ENCODE results near the gene BTNL3.

GRCh38 chr5:181047288-181047687 lies 58.6 kb downstream of the BTNL3 start:
- TF ChIP-seq CTCF (IDR thresholded peaks at IDR 0.05), result no peak
- TF ChIP-seq POLR2A (IDR thresholded peaks at IDR 0.05; ENCODE audit: low read length), result no peak
- no peak for TF ChIP-seq EP300 (IDR thresholded peaks at IDR 0.05)
- TF ChIP-seq KDM1A (IDR thresholded peaks at IDR 0.05; ENCODE audit: low read depth), result no peak
- TF ChIP-seq MAFK (IDR thresholded peaks at IDR 0.05; ENCODE audit: partially characterized antibody), result peak; percentile 14
- no peak for TF ChIP-seq CBX2 (IDR thresholded peaks at IDR 0.05; ENCODE audit: borderline replicate concordance, low read depth)

Measured in A549 (cell line).